PC-9 (cell line): ENCODE results near the gene MRPS34.

Source experiments
- CTCF ChIP-seq: fragments of 200-600 bp; sonication (generic); conservative IDR thresholded peaks from 2 replicates; pipeline ENCODE4 v1.6.1; 2017; ENCODE audit warnings: mixed run types, antibody characterized with exemption, mild to moderate bottlenecking, moderate library complexity
- EZH2 ChIP-seq: fragments of 200-600 bp; sonication (generic); IDR thresholded peaks from 2 replicates; pipeline ENCODE4 v1.8.0; 2017; ENCODE audit warnings: antibody characterized with exemption, low read depth

- TF ChIP-seq CTCF: no peak
- TF ChIP-seq EZH2: no peak
Observed at GRCh38 chr16:1726661-1727502, 46.1 kb downstream of the MRPS34 start.
